Measurements from ENCODE around the gene C1orf198. TPM values are rescaled to one million over a fixed set of nuclear protein-coding genes. Genes with fewer than 3 reads are reported as not detected.
"Not testable (repeated sequence)": the region's sequence is repeated elsewhere in the genome, so short reads cannot be mapped to it uniquely, and the experiment has no call there.

C1orf198 gene
- total and polyA plus RNA-seq, 2 of the 8 experiments (the other 6 are each of a cell fraction or from before 2014, with no cell fraction given): 30.6 to 45.0 TPM

GRCh38 chr1:230845184-230845583 is 23.1 kb downstream of the C1orf198 start:
- H3K18ac ChIP-seq (ENCODE audit: extremely low read depth, low read length); H3K4me1 ChIP-seq (replicated peaks in 1 of 4; ENCODE audit: control insufficient read depth in 3 of 4, insufficient read depth in 4 of 4, low read length in 3 of 4); H3K79me2 ChIP-seq (ENCODE audit: control insufficient read depth in 1 of 2, insufficient read depth in 2 of 2, low read length in 2 of 2); H2AK5ac ChIP-seq (ENCODE audit: low read depth, low read length); H4K5ac ChIP-seq (ENCODE audit: insufficient read length, low read depth, low read length); H3K9ac ChIP-seq (replicated peaks in 1 of 4; ENCODE audit: extremely low read depth in 1 of 4, low read depth in 3 of 4, low read length in 3 of 4); H3K4ac ChIP-seq (replicated peaks; ENCODE audit: insufficient read length, low read depth, low read length); H2BK15ac ChIP-seq (ENCODE audit: low read length); H3K56ac ChIP-seq (replicated peaks; ENCODE audit: insufficient read length, low read depth, low read length); H3K23ac ChIP-seq (ENCODE audit: insufficient read length); FAIRE-seq; DNase-seq (ENCODE audit: low read depth in 1 of 2, low spot score in 2 of 2); H4K8ac ChIP-seq (ENCODE audit: extremely low read depth, insufficient read depth, low read length); H3K27ac ChIP-seq (ENCODE audit: low read depth, low read length); H3K4me2 ChIP-seq (ENCODE audit: insufficient read depth in 1 of 2, low read depth in 2 of 2, low read length in 2 of 2); H4K91ac ChIP-seq (replicated peaks; ENCODE audit: insufficient read length, low read length); H3K27me3 ChIP-seq (replicated peaks in 1 of 4; ENCODE audit: control insufficient read depth in 3 of 4, extremely low read depth in 1 of 4, insufficient read depth in 3 of 4, low read length in 3 of 4); CTCF ChIA-PET (ENCODE audit: partially characterized antibody); H3K23me2 ChIP-seq (ENCODE audit: low read depth, low read length); H2AFZ ChIP-seq (ENCODE audit: low read length); H2BK120ac ChIP-seq (replicated peaks; ENCODE audit: low read depth, low read length); H4K20me1 ChIP-seq (replicated peaks in 1 of 2; ENCODE audit: control insufficient read depth in 1 of 2, insufficient read depth in 2 of 2, low read length in 2 of 2); H3K4me3 ChIP-seq (ENCODE audit: extremely low read depth in 1 of 4, insufficient read depth in 2 of 4, low read depth in 3 of 4, low read length in 4 of 4); H2BK5ac ChIP-seq (ENCODE audit: low read depth, low read length); POLR2A ChIA-PET (ENCODE audit: partially characterized antibody); H2BK12ac ChIP-seq (ENCODE audit: low read depth, low read length); H2BK20ac ChIP-seq (ENCODE audit: low read length); H3K14ac ChIP-seq (ENCODE audit: insufficient read length); H3K79me1 ChIP-seq (ENCODE audit: low read depth, low read length); H3K9me3 ChIP-seq (ENCODE audit: insufficient read depth in 2 of 2, low read depth in 1 of 2, low read length in 1 of 2): not testable (repeated sequence)
- WGBS, 2 experiments (ENCODE audit: extremely low coverage in 1 of 2, insufficient coverage in 1 of 2, insufficient read length in 1 of 2, insufficient replicate concordance in 2 of 2, low coverage in 1 of 2, low lambda C conversion rate in 2 of 2, missing lambda C conversion rate in 1 of 2): 95% methylated on average over 7 of the region's 7 CpGs; no CpG with 5 or more reads in 1 of the 2 experiments
- peaks cover 6 to 15% (median 12%) of the 10 kb centered on the region in 4 experiments; a peak in 5 of 8 replicates for H3K36me3 ChIP-seq (ENCODE audit: control insufficient read depth in 2 of 4, insufficient read depth in 4 of 4, low read length in 3 of 4)
